Endodermal cell (in vitro differentiated cells): ENCODE data around the gene TAPT1. TPM values are rescaled to one million over a fixed set of nuclear protein-coding genes. Genes with fewer than 3 reads are reported as not detected.

ENCODE experiments used
- DNase-seq: peaks from one replicate; pipeline ENCODE4 v3.0.0-alpha.2; 2017
- H3K27ac ChIP-seq: 2 replicates; pipeline ENCODE4 v1.5.1; 2013; ENCODE audit warnings: mild to moderate bottlenecking, low read depth, low read length, moderate library complexity
- H3K27me3 ChIP-seq: 2 replicates; pipeline ENCODE4 v1.6.1; 2013; ENCODE audit warnings: mild to moderate bottlenecking, low read length, moderate library complexity; ENCODE audit not compliant: insufficient read depth, control insufficient read depth, poor library complexity, severe bottlenecking
- H3K36me3 ChIP-seq: 2 replicates; pipeline ENCODE4 v1.7.0; 2013; ENCODE audit warnings: mild to moderate bottlenecking, low read length, moderate library complexity; ENCODE audit not compliant: control insufficient read depth, insufficient read depth
- H3K4me1 ChIP-seq: one replicate; pipeline ENCODE4 v1.7.0; 2013; ENCODE audit warnings: low read length; ENCODE audit not compliant: control insufficient read depth, insufficient read depth
- H3K4me3 ChIP-seq: 2 replicates; pipeline ENCODE4 v1.5.1; 2013; ENCODE audit warnings: mild to moderate bottlenecking, low read length, moderate library complexity
- H3K9ac ChIP-seq: 2 replicates; pipeline ENCODE4 v1.6.1; 2013; ENCODE audit warnings: mild to moderate bottlenecking, low read length, moderate library complexity; ENCODE audit not compliant: poor library complexity, severe bottlenecking; ENCODE audit errors: extremely low read depth
- H3K9me3 ChIP-seq: 2 replicates; pipeline ENCODE4 v1.6.1; 2013; ENCODE audit warnings: mild to moderate bottlenecking, low read length, moderate library complexity; ENCODE audit not compliant: control insufficient read depth
- H3K27ac Mint-ChIP-seq: 2 replicates; pipeline ENCODE4 v1.8.0; 2020; ENCODE audit warnings: mixed read lengths
- H3K27me3 Mint-ChIP-seq: 2 replicates; pipeline ENCODE4 v1.8.0; 2021; ENCODE audit warnings: mild to moderate bottlenecking, mixed read lengths; ENCODE audit not compliant: insufficient read depth
- H3K36me3 Mint-ChIP-seq: 2 replicates; pipeline ENCODE4 v1.8.0; 2020; ENCODE audit warnings: low read depth, mixed read lengths
- H3K4me1 Mint-ChIP-seq: 2 replicates; pipeline ENCODE4 v1.8.0; 2020; ENCODE audit warnings: mixed read lengths
- H3K4me3 Mint-ChIP-seq: 2 replicates; pipeline ENCODE4 v1.8.0; 2020; ENCODE audit warnings: mild to moderate bottlenecking, moderate library complexity, mixed read lengths
- H3K9me3 Mint-ChIP-seq: 2 replicates; pipeline ENCODE4 v1.8.0; 2020; ENCODE audit warnings: mild to moderate bottlenecking, mixed read lengths
- WGBS, 2 experiments: methylation state at CpG; one replicate each; pipeline versions ENCODE4 v1.1.5 to v1.1.7; 2013; ENCODE audit warnings: missing lambda C conversion rate in 2 of 2, mixed read lengths in 1 of 2; ENCODE audit not compliant: insufficient coverage in 1 of 2, insufficient read length in 1 of 2; 5-methylcytosine and 5-hydroxymethylcytosine counted together
- total RNA-seq, 2 donors: library from RNA; stranded (reverse); fragmentation: NEBNext Ultra II Directional in 1 of 2; extraction: Animal tissue kit (Norgen Biotek cat#: 25700) in 1 of 2; gene quantifications; 2 replicates in 1 of 2; 3 replicates in 1 of 2; pipeline ENCODE4 v1.2.1, GENCODE V29; 2021
- TF ChIP-seq, protein P1 (sequence below): fragments of 200-600 bp; sonication (generic); conservative IDR thresholded peaks from 2 replicates; pipeline ENCODE4 v1.5.0; 2021; ENCODE audit warnings: antibody characterized with exemption, mild to moderate bottlenecking

TAPT1 gene
- total RNA-seq, 2 donors from 2014 or later, result 19.8 to 22.6 TPM

DNA sequence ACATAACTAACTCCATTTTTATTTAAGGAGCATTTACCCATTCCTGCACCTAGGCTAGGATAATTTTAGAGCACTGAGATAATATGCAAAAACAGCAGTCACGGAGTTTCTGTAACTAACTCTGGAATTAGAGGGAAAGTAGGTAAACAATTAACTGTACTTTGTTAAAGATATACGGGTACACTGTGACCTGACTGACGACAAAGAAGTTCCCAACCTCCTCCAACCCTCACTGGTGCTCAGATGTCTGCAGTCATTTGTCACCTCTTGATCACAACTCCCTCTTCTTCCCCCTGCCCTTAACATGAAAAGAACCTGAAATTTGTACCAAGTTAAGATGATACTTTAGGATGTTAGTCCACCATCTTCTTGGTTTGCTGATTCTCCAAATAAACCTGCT lies 42.0 kb upstream of the TAPT1 start:
- no peak overlapping the region for H3K4me3 ChIP-seq
- H3K27ac Mint-ChIP-seq, result no peak overlapping the region
- H3K9ac ChIP-seq, result no peak overlapping the region
- DNase-seq, result no peak
- no peaks in the 10 kb centered on the region for H3K9me3 Mint-ChIP-seq
- H3K27me3 ChIP-seq, result no peaks in the 10 kb centered on the region
- H3K9me3 ChIP-seq, result no peaks in the 10 kb centered on the region
- no peaks in the 10 kb centered on the region for H3K4me1 ChIP-seq
- no peak overlapping the region for H3K4me3 Mint-ChIP-seq
- H3K27me3 Mint-ChIP-seq, result no peaks in the 10 kb centered on the region
- TF ChIP-seq, protein P1, sequence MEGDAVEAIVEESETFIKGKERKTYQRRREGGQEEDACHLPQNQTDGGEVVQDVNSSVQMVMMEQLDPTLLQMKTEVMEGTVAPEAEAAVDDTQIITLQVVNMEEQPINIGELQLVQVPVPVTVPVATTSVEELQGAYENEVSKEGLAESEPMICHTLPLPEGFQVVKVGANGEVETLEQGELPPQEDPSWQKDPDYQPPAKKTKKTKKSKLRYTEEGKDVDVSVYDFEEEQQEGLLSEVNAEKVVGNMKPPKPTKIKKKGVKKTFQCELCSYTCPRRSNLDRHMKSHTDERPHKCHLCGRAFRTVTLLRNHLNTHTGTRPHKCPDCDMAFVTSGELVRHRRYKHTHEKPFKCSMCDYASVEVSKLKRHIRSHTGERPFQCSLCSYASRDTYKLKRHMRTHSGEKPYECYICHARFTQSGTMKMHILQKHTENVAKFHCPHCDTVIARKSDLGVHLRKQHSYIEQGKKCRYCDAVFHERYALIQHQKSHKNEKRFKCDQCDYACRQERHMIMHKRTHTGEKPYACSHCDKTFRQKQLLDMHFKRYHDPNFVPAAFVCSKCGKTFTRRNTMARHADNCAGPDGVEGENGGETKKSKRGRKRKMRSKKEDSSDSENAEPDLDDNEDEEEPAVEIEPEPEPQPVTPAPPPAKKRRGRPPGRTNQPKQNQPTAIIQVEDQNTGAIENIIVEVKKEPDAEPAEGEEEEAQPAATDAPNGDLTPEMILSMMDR, result no peak
- H3K4me1 Mint-ChIP-seq, result peaks cover 2% of the 10 kb centered on the region
- no peaks in the 10 kb centered on the region for H3K36me3 Mint-ChIP-seq
- H3K36me3 ChIP-seq, result no peaks in the 10 kb centered on the region
- 88 to 100% methylated on average over 1 to 3 of the region's 3 CpGs for WGBS, 2 experiments
- no peak overlapping the region for H3K27ac ChIP-seq

DNA sequence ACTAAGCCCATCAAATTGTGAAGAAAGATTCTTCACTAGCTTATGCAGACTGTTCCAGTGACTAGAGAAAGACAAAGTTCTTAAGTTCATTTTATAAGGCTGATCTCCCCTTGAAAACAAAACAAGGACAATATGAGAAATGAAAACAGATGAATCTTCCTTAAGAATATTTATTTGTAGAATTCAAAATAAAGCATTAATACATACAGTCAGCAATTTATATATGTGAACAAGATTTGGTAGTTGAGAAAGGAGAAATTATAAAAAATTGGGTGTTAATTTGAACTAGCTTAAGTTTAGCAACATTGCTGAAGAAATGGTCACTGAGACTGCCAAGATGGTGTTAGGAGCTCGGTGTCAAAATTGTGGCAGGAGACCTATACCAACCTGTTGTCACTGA lies 41.4 kb upstream of the TAPT1 start:
- H3K9me3 Mint-ChIP-seq, result no peaks in the 10 kb centered on the region
- DNase-seq, result no peak

DNA sequence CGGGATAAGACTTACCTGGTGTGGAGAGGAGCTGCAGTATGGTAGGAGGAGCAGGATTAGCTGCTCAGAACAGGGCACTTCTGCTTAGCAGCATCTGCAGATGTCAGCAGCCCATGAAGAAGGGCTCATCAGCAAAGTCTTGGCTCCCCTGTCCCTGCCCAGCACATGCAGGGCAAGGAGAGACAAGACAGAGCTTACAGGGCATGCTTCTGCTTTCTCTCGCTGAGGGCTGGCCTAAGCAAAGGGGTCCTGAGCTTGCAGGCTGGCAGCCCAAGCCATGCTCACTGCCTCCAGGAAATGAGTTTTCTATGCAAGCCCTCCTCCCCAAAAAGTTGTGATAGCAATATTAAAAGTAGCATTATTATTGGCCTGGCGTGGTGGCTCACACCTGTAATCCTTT lies 39.5 kb upstream of the TAPT1 start:
- 95 to 100% methylated on average over 2 to 3 of the region's 3 CpGs for WGBS, 2 experiments
- TF ChIP-seq, protein P1, result no peak
- Histone ChIP-seq H3K4me3 (no peak overlapping the region), H3K9me3 (no peaks in the 10 kb centered on the region), H3K36me3 (no peaks in the 10 kb centered on the region), H3K4me1 (no peaks in the 10 kb centered on the region), H3K27ac (no peak overlapping the region), H3K9ac (no peak overlapping the region), H3K27me3 (no peaks in the 10 kb centered on the region)
- no peak overlapping the region for H3K4me3 Mint-ChIP-seq
- no peaks in the 10 kb centered on the region for H3K9me3 Mint-ChIP-seq
- H3K4me1 Mint-ChIP-seq, result peaks cover 2% of the 10 kb centered on the region
- H3K27me3 Mint-ChIP-seq, result no peaks in the 10 kb centered on the region
- H3K27ac Mint-ChIP-seq, result no peak overlapping the region
- H3K36me3 Mint-ChIP-seq, result no peaks in the 10 kb centered on the region
- DNase-seq, result no peak

More for the DNA sequence above, 41.4 kb upstream of the TAPT1 start:
- TF ChIP-seq, protein P1, result no peak
- no peak overlapping the region for H3K4me3 Mint-ChIP-seq
- no peaks in the 10 kb centered on the region for H3K36me3 Mint-ChIP-seq
- Histone ChIP-seq H3K9me3 (no peaks in the 10 kb centered on the region), H3K4me1 (no peaks in the 10 kb centered on the region), H3K27me3 (no peaks in the 10 kb centered on the region), H3K4me3 (no peak overlapping the region), H3K27ac (no peak overlapping the region), H3K36me3 (no peaks in the 10 kb centered on the region), H3K9ac (no peak overlapping the region)
- peaks cover 2% of the 10 kb centered on the region for H3K4me1 Mint-ChIP-seq
- 93 to 100% methylated on average over 1 of the region's 1 CpG for WGBS, 2 experiments
- H3K27ac Mint-ChIP-seq, result no peak overlapping the region
- H3K27me3 Mint-ChIP-seq, result no peaks in the 10 kb centered on the region
